ENCODE measurements around the gene KCTD10. TPM values are rescaled to one million over a fixed set of nuclear protein-coding genes. Genes with fewer than 3 reads are reported as not detected.

Gene KCTD10
- total RNA-seq, 4 donors from 2014 or later = 52.4 to 70.9 (median 65.2) TPM

- TF ChIP-seq CTCF (IDR thresholded peaks at IDR 0.05; ENCODE audit: low read depth) = no peak
Observed at GRCh38 chr12:109452489-109452888, 24.6 kb downstream of the KCTD10 start.

- TF ChIP-seq CTCF (IDR thresholded peaks at IDR 0.05; ENCODE audit: low read depth) = no peak
Observed at GRCh38 chr12:109451400-109451799, 25.7 kb downstream of the KCTD10 start.

- TF ChIP-seq CTCF (IDR thresholded peaks at IDR 0.05; ENCODE audit: low read depth) = no peak
Observed at GRCh38 chr12:109450980-109451379, 26.1 kb downstream of the KCTD10 start.

- TF ChIP-seq CTCF (IDR thresholded peaks at IDR 0.05; ENCODE audit: low read depth) = no peak
Observed at GRCh38 chr12:109449845-109450532, 27.1 kb downstream of the KCTD10 start.

- no peak for TF ChIP-seq CTCF (IDR thresholded peaks at IDR 0.05; ENCODE audit: low read depth)
Observed at GRCh38 chr12:109448707-109449390, 28.3 kb downstream of the KCTD10 start.

GRCh38 chr12:109448272-109448671 lies 28.8 kb downstream of the KCTD10 start:
- TF ChIP-seq CTCF (IDR thresholded peaks at IDR 0.05; ENCODE audit: low read depth) = no peak

- TF ChIP-seq CTCF (IDR thresholded peaks at IDR 0.05; ENCODE audit: low read depth) = no peak
Observed at GRCh38 chr12:109447482-109447881, 29.6 kb downstream of the KCTD10 start.
